RWPE2 (cell line): ENCODE results near the gene FAAP100.

Source experiments
- ATAC-seq: fragments of 200-7000 bp; cut with Tn5 transposase; 3 replicates; pipeline ENCODE4 v1.9.1; 2021; ENCODE audit warnings: low read depth
- DNase-seq: peaks from one replicate; pipeline ENCODE4 v3.0.0-alpha.2; 2020; ENCODE audit warnings: low spot score
- H3K27ac ChIP-seq: fragments of 450-650 bp; 2 replicates; pipeline ENCODE4 v1.5.1; 2017; ENCODE audit warnings: mild to moderate bottlenecking; ENCODE audit not compliant: poor library complexity, severe bottlenecking
- H3K27me3 ChIP-seq: fragments of 250-450 bp; sonication (Bioruptor Pico); 2 replicates; pipeline ENCODE4 v1.5.1; 2021; ENCODE audit warnings: mild to moderate bottlenecking, moderate library complexity; ENCODE audit not compliant: insufficient read depth, poor library complexity, severe bottlenecking
- H3K36me3 ChIP-seq: fragments of 250-450 bp; sonication (Bioruptor Pico); 2 replicates; pipeline ENCODE4 v1.5.1; 2020; ENCODE audit warnings: low read depth, mild to moderate bottlenecking, moderate library complexity
- H3K4me1 ChIP-seq: fragments of 250-450 bp; sonication (Bioruptor Pico); 2 replicates; pipeline ENCODE4 v1.5.1; 2021; ENCODE audit warnings: mild to moderate bottlenecking, moderate library complexity; ENCODE audit not compliant: insufficient read depth, poor library complexity, severe bottlenecking
- H3K4me3 ChIP-seq: fragments of 250-450 bp; sonication (Bioruptor Pico); 2 replicates; pipeline ENCODE4 v1.5.1; 2021; ENCODE audit warnings: mild to moderate bottlenecking, moderate library complexity; ENCODE audit not compliant: severe bottlenecking
- H3K9me3 ChIP-seq: fragments of 250-450 bp; sonication (Bioruptor Pico); 2 replicates; pipeline ENCODE4 v1.5.1; 2021; ENCODE audit warnings: mild to moderate bottlenecking, moderate library complexity; ENCODE audit not compliant: severe bottlenecking
- CTCF ChIP-seq: fragments of 450-650 bp; IDR thresholded peaks from one replicate; pipeline ENCODE4 v1.5.1; 2017; ENCODE audit warnings: mild to moderate bottlenecking, moderate library complexity; ENCODE audit not compliant: poor library complexity, severe bottlenecking

Gene FAAP100

GRCh38 chr17:81563861-81564586 is 11.9 kb upstream of the FAAP100 start:
- no peak for ATAC-seq
- H3K27me3 ChIP-seq: no peaks in the 10 kb centered on the region
- DNase-seq: no peak
- no peaks in the 10 kb centered on the region for H3K9me3 ChIP-seq
- H3K36me3 ChIP-seq: peaks cover 89% of the 10 kb centered on the region
- no peak overlapping the region for H3K4me3 ChIP-seq
- H3K4me1 ChIP-seq: peaks cover 36% of the 10 kb centered on the region
- peak overlapping the region; percentile 99 for H3K27ac ChIP-seq
- no peak for TF ChIP-seq CTCF

GRCh38 chr17:81561494-81561885 is 9.3 kb upstream of the FAAP100 start:
- no peaks in the 10 kb centered on the region for H3K9me3 ChIP-seq
- peaks cover 88% of the 10 kb centered on the region for H3K36me3 ChIP-seq
- ATAC-seq: no peak
- no peak for TF ChIP-seq CTCF
- peaks cover 17% of the 10 kb centered on the region for H3K4me1 ChIP-seq
- H3K27me3 ChIP-seq: no peaks in the 10 kb centered on the region
- H3K4me3 ChIP-seq: no peak overlapping the region
- peak overlapping the region; percentile 27 for H3K27ac ChIP-seq
- no peak for DNase-seq

- peaks cover 64% of the 10 kb centered on the region for H3K36me3 ChIP-seq
- H3K4me1 ChIP-seq: peaks cover 6% of the 10 kb centered on the region
These were observed 7.0 kb upstream of the FAAP100 start for GRCh38 chr17:81558941-81559806.

GRCh38 chr17:81558115-81558468 is 5.9 kb upstream of the FAAP100 start:
- TF ChIP-seq CTCF: no peak
- no peaks in the 10 kb centered on the region for H3K9me3 ChIP-seq
- ATAC-seq (no peak), DNase-seq (no peak)
- no peak overlapping the region for H3K4me3 ChIP-seq
- no peak overlapping the region for H3K27ac ChIP-seq
- no peaks in the 10 kb centered on the region for H3K27me3 ChIP-seq
- peaks cover 54% of the 10 kb centered on the region for H3K36me3 ChIP-seq
- peaks cover 8% of the 10 kb centered on the region for H3K4me1 ChIP-seq

More at GRCh38 chr17:81558941-81559806, 7.0 kb upstream of the FAAP100 start:
- DNase-seq: peak; percentile 64
- ATAC-seq: peak; percentile 49
- Histone ChIP-seq H3K4me3 (no peak overlapping the region), H3K9me3 (no peaks in the 10 kb centered on the region), H3K27ac (no peak overlapping the region), H3K27me3 (no peaks in the 10 kb centered on the region)
- peak; percentile 30 for TF ChIP-seq CTCF
